ENCODE measurements around the gene PLCB2.

Gene PLCB2

DNA sequence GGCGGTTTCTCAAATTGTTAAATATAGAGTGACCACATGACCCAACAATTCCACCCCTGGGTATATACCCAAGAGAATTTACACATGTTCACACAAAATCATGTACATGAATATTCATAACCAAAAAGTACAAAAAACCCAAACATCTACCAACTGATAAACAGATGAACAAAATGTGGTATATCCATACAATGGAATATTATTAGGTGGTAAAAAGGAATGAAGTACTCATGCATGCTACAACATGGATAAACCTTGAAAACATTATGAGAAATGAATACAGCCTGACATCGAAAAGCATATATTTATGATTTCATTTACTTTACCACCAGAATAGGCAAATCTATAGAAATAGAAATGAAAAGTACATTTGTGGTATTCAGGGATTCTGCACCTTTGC is 7.4 kb downstream of the PLCB2 start:
- no peak for DNase-seq

DNA sequence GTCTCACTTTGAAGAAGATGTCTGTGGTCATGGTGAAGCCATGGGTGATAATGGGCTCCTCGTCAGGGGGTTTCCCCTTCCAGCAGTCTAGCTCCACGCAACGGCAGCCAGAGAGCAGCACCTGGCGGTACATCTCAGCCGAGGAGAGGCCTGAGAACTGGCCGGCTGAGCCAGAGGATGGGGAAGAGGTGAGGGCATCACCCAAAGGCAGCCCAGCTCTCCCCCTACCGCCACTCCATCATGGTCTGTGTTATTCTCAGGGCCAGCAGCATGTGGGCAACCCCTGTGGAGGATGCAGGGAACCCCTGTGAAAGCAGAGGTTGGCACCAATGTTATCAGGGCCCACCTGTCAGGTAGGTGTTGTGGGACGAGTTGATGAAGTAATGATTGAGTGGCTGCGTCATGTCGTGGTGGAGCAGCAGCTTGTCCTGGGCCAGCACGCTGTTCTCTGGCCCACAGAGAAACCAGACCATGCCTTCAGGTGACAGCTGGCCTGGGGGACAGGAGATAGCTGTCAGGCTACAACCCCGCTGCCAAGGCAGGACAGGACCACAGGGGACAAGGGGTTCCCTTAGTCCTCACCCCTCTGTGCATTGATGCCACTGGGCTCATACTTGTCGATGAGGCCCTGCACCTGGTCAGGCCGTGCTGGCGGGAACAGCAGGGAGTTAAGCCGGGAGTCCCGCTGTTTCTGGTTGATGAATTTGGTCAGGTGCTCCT is 9.4 kb downstream of the PLCB2 start:
- no peak for DNase-seq

DNA sequence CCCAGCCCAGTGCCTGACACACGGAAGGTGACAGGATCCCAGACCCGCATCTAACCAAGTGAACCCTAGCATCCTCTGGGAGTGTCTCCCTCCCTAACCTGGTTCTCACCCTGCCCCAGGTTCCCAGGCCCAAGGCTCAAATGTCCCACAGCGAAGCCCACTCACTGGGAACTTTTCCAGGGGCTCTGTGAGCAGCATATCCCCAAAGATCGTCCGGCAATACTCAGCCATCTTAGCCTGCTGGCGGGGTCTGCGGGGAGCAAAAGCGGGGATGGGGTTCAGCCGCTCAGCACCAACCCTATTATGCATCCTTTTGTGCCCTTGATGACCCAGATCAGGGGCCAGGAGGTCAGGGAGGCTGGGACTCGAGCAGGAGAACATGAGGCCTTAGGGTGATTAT is 10.4 kb downstream of the PLCB2 start:
- DNase-seq: no peak

DNA sequence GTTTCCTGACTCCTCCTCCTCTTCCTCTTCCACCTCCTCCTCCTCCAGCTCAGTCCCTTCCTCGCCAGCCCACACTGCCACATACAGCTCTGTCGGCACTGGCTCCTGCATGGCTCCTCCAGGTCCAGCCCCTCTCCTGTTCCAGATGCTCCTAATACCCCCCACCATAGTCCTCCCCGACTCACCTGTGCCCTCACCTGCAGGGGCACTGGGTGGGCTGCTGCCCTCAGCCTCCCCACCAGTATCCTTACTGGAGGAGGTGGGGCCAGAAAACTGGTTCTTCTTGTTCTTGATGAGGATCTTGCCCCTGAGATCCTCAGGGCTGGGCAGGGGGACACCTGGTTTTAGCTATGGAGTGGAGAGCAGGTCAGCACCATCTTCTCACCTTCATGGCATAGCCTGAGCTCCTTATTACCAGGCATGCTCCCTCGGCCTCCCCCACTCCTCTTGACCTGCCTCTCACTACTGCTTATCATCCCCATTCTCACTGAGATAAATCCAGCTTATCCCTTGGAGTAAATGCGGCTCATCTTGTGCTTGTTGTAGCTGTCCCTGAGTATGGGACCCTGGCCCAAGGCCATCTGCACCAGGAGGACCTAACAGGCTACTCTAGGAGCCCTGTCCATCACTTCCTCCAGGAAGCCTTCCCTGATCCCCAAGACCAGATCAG is 11.0 kb downstream of the PLCB2 start:
- DNase-seq: no peak

DNA sequence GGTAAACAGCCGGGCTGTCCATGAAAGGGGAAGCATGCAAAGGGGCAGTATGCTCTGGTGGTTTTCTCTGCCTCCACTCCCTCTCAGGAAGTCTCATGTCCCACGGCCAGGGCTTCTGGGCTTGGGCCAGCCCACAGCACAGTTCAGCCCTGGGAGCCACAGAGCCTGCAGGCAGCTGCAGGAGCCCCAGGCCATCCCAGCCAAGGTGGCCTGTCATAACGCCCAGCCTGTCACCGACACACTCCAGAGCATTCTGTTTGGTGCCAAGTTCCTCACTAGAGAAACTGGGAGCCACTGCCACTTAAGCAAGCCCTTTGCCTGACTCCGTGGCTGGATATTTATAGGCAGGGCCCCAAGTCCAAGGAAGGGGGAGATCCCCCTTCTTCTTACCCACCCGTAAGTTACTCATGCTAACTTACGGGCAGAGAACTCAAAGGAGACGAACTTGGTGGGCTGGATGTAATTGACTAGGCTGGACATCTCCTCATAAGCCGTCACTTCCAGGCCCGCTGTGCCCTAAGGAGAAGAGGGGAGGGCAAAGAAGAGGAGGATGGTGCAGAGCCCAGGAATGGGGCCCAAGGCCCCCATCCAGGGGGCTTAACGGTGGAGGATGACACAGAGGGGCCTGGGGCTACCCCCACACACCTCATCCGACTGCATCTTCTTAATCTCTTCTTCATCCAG is 11.7 kb downstream of the PLCB2 start:
- no peak for DNase-seq

DNA sequence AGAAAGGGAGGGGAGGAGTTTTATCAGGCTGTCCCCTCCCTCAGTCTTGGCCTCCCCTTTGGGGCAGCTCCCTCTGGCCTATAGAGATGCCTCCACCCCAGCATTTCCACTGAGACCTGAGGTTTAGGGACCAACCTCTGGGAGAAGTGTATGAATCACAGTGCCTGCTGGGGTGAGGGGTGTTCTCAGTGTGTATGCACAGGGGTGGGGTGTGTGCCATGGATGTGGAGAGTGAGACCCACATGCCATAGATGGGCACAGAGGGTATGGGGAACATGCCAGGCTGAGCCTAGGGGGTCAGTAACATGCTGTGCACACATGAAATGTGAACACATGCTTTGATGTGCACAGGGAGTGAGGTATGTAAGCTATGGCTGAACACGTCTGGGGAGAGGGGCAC is 12.4 kb downstream of the PLCB2 start:
- DNase-seq: no peak

DNA sequence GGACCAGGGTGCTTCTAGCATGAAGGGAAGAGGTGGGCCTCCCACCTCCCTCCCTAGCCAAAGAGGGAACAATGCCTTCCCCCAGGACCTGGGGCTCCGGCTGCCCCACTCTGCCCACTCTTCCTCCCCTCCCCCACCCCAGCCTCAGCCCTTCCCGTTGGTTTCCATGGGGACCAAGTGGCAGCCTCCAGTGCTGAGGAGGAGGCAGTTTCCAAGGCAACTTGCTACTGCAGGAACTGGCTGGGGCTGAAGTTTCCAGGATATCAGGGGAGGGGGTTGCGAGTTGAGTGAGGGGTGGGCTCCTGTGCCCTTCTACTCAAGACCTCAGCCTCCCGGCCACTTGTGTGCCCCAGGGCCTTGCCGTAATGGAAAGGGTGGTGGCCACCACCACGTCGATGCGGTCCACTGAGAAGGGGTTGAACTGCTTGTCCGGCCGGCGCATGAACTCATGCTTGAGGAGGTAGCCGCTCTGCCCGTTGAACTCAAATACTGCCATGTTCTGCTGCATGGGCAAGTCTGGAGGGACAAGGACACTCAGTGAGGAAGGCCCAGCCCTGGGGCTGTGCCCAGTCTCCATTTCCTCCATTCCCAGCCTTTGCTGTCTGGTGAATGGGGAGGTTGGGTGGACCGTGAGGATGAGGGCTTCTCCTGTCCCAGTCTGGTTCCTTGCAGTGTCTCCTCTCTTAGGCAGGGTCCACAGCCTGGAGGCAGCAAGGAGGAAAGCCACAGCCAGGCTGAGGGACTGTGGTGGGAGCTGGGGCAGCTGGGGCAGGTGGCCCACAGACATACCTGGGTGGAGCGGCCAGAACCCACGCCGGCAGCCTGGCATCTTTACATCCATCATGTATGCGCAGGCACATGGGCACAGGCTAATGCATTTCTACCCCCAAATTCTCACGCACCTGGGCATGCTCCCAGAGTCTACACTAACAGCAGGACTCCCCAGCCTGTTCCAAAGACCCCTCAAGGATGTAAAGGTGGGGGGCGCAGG is 13.5 kb downstream of the PLCB2 start:
- DNase-seq: no peak

DNA sequence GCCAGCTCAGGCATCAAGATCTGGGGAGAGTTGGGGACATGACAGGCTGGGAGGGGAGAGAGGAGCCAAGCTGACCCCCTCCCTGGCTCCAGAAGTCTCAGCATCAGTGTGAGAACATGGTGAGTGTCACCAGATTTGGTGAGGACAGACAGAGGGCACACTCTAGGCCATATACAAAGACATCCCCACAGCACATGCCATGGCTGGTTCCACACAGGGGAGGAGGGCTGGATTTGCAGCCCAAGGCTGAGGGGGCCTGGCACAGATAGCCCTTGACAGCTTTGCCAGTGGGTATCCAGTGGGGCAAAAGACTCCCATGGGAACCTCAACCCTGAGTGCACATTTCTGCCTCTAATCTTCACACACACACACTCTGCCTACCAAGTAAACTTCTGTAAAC is 14.7 kb downstream of the PLCB2 start:
- DNase-seq: no peak

DNA sequence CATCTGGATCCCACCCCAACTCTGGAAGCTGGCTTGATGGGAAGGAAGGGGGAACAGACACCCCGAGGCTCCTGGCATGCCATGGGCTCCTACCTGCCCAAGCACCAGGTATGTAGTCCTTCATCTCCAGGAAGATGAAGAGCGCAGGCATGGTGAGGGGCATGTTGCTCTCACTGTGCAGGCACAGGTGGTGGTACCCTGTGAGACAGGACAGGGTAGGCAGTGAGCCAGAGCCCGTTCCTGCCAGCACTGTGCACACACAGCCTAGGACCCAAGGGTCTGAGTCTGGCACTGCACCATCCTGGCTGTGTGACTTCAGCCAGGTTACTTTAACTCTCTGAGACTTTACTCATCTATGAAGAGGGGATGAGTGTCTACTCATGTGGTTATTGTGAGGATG is 15.5 kb downstream of the PLCB2 start:
- no peak for DNase-seq

DNA sequence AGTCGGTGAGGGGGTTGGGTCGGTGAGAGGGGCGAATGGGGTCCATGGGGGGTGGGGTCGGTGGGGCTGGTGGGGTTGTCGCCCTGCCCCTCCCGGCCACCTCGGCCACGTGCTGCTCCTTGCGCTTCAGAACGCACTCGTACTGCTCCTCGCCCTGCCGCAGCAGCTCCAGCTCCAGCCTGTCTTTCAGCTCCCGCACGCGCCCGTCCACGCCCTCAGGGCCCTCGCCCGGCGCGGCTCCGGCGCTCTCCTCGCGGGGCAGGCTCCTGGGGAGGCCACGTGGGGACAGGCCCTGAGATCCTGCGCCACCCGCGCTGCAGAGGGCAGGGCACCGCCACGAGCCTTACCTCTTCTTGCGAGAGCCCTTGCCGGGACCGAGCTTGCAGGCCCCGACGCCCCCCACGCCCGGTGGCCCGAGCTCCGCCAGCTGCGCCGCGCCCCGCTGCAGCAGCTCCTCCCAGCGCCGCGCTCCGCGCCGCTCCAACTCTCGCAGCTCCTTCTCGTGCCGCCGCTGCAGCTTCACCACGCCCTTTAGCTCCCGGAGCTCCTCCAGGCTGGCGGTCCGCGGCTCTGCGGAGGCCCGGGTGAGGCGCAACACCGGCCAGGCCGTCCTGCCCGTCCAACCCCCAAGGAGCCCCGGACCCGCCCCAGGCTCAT is 16.7 kb downstream of the PLCB2 start:
- DNase-seq: no peak

DNA sequence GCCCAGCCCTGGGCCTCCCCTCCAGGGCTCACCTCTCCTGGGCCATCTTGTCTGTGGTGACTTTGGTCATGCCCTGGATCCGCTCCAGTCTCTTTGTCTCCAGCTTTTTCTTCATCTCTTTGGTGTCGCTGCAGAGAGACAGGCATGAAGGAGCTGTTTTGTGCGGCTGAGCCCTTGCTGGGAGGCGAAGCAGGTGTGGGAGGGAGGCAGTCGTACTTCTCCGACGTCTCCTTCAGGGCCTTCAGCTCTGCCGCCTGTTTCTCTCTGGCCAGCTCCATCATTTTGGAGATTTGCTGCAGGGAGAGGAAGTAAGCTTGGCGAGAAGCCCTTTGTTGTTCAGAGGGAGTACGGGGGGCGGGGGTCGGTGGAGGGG is 17.2 kb downstream of the PLCB2 start:
- no peak for DNase-seq

DNA sequence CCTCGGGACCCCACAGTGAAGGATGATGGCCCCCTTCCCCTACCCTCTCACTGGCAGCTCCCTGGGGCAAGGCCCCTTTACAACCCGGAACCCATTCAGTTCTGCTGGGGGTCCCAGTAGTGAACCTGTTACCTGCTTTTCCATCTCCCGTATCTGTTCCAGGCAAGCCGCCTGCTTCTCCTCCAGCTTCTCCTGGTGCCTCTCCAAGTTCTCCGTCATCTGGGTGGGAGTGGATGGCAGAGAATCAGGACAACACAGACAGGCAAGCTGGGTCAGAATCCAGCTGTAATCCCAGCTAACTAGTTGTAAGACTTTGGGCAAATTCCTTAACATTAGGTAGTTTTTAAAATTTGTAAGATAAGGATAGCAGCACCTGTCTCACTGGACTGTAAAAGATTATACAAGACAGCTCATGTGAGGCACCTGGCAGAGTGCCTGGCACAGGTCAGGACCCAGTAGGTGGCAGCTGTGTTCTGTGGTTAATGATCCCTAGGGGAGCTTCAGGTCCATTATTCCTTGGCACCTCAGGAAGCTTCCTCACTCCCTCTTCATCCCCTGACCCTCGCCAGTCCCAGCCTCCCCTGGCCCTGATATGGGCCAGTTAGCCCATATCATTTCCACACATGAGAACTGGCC is 18.5 kb downstream of the PLCB2 start:
- no peak for DNase-seq

DNA sequence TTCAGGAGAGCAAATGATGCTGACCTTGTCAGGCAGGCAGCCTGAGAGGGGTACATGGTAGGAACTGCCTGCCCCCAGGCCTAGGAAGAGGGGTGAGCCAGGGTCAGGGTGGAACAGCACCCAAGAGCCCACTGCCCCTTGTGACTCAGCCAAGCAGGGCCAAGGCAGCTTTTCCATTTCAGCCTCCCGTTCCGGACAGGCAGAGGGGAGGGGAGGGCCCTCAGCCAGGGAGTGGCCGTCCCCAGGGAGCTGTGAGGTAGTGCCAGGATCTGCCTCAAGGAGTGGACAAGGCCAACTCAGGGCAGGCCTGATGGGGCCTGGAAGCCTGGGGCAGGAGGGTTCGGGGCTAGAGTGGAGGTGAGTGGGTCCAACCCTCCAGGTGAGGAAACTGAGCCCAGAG is 19.8 kb downstream of the PLCB2 start:
- no peak for DNase-seq

DNA sequence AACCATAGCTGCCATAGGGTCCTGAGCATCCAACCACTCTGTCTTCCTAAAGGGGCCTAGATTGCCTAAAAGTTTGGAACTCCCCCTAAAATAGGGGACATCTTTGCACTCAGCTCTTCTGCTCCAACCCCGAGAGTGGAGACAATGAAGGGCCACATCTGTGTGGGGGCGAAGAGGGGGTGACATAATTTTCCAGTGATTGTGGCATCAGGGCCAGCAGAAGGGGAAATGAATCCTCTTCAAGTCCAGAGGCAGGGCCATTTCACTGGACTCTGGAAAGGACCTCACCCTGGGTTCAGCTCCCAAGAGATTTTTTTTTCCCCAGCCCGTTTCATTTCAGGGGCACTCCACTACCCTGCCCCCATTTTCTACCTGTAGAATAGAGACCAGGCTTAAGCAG is 20.2 kb downstream of the PLCB2 start:
- no peak for DNase-seq

DNA sequence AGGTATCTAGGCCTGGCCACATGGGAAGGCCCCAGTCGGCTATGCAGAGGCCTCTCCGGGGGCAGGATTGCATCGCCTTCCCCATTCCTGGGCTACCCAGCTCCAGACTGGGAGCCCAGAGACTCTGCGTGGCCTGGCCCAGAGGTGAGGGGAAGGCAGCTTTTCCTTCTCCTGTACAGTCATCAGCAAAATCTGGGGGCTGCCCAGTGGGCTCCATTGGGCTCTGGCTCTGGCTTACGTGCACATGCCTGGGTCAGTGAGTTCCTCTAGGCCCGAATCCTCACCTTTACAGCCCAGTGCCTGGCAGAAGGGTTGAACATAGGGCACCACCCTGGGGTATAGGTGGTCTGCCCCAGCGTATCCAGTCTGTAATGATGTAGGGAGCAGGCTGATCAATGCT is 20.9 kb downstream of the PLCB2 start:
- no peak for DNase-seq

DNA sequence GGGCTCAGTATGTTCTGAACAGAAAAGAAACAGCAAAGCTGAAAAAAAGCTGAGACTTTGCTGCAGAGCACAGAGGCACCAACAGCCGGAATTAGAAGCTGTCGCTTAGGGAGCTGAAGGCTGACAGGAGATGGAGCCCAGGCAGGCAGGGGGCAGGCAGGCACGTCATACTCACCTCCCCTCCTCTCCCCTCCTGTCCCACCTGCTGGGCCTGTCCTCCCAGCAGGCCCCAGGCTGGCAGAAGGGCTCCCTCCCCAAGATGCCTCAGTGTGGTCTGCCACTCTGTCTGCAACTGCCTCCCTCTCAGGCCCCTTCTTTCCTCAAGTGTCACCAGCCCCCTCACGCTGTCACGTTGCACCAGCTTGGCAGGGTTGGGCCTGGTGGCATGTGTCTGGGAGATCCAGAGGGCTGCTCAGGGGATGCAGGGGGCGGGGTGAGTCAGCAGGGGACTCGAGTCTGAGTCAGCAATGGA is 21.6 kb downstream of the PLCB2 start:
- DNase-seq: no peak

DNA sequence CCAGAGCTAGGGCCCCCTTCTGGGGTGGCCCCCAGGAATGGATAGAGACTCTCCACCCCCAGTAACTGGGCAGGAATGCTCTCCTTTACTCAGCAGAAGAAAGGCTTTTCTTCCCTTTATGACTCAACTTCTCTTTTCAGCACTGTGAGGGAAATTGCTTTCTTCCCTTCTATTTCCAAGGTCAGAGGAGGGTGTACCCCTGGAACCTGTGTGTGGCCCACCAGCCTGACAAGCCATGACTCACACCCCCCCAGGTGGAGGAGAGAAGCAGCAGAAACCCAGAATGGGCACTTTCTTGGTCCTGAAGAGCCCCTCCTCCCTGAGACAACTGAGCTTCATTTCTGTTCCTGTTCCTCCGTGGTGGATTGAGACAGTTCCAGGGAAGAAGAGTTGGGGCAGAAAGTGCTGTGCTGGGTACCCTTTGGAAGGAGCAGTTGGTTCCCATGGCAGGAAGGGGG is 22.2 kb downstream of the PLCB2 start:
- no peak for DNase-seq

DNA sequence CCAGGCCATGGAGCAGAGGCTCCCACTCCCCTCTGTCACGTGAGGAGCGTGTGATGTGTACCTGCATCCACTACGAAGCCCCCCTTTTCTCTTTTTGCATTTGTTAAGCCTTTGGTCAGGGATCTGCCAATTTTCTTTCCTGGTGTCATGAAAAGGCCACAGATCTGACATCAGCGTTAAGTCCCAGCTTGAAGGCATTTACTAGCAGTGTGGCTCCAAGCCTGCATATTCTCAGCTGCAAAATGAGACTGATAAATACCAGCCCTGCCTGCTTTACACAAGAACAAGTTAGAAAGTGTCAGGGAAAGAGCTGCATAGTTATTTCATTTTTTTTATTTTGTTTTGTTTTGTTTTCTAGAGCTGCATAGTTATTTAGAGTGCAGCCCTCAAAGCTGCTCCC is 22.6 kb downstream of the PLCB2 start:
- DNase-seq: no peak

DNA sequence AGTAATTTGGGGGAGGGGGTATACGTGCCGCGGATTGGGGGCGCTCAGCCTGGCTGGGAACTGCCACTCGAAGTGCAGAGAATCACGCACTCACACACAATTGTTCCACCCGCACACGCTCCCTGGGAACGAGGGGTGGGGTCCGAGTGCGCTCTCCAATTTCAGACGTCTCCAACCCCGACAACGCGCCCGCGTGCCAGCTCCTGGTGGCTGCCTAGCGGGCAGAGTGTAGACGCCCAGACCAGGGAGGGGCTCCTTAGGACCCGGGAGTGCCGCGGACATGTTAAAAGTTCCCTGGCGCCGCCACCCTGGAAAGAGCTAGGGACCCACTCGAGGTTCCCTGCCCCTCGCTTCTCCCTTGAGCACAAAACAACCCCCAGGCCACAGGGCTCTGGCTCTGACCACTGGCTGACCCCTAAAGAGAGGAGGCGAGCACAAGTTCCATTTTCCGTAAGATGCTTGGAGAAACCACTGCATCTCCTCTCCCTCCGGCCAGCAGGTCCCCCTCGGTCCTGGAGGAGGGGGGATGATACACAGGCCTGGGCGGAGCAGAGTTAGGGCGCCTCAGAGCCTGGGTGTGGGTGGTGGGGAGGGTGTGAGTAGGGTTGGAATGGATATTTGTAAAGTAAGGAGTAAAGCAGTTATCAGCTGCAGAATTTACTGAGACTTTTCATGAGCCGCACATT is 24.0 kb downstream of the PLCB2 start:
- no peak for DNase-seq

DNA sequence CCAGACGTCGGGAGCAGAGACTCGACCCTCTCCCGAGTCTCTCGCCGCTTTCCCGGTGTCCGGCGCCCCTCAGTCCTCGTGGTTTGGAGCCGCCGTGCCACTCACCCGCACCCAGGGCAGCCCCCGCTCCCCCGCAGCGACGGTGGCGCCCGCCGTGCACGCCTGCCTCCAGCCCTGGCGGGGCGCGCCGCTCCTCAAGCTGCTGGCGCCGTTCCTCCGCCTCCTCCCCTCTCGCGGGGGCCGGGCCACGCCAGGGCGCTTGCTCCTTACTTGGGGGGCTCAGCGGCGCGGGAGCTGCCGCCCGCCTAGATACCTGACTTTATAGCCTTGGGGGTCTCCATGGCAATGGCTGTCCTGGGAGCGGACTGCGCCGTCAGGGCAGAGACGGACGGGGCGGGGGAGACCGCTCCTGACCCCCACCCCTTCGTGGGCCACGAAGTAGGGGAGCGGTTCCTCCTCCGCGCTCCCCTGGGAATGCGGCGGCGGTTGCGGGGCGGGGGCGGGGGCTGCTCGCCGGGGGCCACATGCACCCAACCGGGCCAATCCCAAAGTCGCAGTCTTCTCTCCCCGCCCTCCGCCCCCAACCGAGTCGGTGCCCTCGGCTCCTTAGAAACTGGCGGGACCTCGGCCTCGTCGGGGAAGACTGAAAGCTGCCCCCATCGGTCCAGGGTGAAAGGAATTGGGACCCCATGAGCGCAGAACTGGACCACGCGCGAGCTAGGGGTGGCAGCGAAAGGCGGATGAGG is 24.7 kb downstream of the PLCB2 start, which contains the start of gene ANKRD63:
Gene ANKRD63, minus strand, starts transcription at position 196 of the 746 bp plus-strand sequence. CDS start 478 bp downstream, outside the sequence.
- no peak for DNase-seq
